ENCODE data around the gene HPN.

Gene HPN

DNA sequence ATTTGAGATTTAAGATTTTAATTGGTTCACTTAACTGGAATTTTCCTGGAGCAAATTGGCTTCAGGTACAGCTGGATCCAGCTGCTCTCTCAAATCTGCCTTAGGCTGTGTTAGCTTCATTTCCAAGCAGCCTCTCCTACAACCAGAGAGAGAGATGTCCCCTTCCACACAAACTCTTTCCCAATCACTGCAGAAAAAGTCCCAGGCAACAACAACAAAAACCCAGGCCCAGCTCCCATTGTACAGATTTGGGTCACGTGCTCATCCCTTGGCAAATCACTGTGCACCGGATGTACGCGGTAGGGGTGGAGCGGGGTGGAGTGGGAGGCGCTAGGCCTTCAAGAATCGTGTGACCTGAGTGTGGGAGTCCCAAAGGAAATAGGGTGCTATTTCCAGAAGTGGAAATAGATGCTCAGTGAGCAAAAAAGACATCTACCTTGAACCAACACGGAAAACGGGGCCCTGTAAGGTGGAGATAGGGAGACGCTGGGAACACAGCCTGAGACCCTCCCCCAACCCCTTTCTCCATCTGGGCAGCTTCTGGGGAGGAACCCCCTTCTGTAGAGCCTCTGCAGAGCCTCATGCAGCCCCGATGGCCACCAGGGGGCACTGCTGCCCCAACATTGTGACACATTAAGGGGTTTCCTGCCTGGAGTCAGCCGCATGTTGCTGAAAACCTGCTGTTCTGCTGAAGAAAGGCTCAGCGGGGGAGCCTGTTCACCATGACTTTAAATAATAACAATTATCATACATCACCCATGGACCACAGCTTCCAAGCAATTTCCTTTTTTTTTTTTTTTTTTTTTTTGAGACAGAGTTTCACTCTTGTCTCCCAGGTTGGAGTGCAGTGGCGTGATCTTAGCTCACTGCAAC, 25.4 kb downstream of the HPN start:
- Histone ChIP-seq H3F3A (ENCODE audit: insufficient read depth) (0 out of 2 replicates have a peak, but pooled peaks cover 3% of the 10 kb centered on the region), H3K27ac (ENCODE audit: low read depth, low read length) (peak overlapping the region; percentile 42), H3K4me2 (ENCODE audit: low read depth, low read length, poor library complexity, severe bottlenecking) (peak overlapping the region; percentile 59), H4K20me1 (ENCODE audit: low read depth, low read length) (no peaks in the 10 kb centered on the region), H3K4me3 (ENCODE audit: insufficient read depth, low read length, poor library complexity, severe bottlenecking) (peak overlapping the region; percentile 30), H3K79me2 (ENCODE audit: insufficient read depth, low read length) (no peaks in the 10 kb centered on the region), H3K9ac (ENCODE audit: low read length) (peak overlapping the region; percentile 34; the same call in 1 of the 2 replicates), H2AFZ (ENCODE audit: low read depth, low read length, severe bottlenecking) (peak overlapping the region; percentile 61), H3K36me3 (ENCODE audit: low read length) (no peaks in the 10 kb centered on the region), H3K9me3 (ENCODE audit: insufficient read depth, low read length) (no peaks in the 10 kb centered on the region; the same call in 1 of the 2 replicates), H3K27me3 (ENCODE audit: low read length) (no peaks in the 10 kb centered on the region), H3K9me2 (replicated peaks; ENCODE audit: insufficient read depth, low read length) (no peaks in the 10 kb centered on the region)
- TF ChIP-seq EZH2phosphoT487 (conservative IDR thresholded peaks at IDR 0.05; ENCODE audit: low read length), result no peak
- TF ChIP-seq, protein P1, sequence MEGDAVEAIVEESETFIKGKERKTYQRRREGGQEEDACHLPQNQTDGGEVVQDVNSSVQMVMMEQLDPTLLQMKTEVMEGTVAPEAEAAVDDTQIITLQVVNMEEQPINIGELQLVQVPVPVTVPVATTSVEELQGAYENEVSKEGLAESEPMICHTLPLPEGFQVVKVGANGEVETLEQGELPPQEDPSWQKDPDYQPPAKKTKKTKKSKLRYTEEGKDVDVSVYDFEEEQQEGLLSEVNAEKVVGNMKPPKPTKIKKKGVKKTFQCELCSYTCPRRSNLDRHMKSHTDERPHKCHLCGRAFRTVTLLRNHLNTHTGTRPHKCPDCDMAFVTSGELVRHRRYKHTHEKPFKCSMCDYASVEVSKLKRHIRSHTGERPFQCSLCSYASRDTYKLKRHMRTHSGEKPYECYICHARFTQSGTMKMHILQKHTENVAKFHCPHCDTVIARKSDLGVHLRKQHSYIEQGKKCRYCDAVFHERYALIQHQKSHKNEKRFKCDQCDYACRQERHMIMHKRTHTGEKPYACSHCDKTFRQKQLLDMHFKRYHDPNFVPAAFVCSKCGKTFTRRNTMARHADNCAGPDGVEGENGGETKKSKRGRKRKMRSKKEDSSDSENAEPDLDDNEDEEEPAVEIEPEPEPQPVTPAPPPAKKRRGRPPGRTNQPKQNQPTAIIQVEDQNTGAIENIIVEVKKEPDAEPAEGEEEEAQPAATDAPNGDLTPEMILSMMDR (IDR thresholded peaks at IDR 0.05; ENCODE audit: insufficient read depth, low read length, poor library complexity, severe bottlenecking), result peak; percentile 98

DNA sequence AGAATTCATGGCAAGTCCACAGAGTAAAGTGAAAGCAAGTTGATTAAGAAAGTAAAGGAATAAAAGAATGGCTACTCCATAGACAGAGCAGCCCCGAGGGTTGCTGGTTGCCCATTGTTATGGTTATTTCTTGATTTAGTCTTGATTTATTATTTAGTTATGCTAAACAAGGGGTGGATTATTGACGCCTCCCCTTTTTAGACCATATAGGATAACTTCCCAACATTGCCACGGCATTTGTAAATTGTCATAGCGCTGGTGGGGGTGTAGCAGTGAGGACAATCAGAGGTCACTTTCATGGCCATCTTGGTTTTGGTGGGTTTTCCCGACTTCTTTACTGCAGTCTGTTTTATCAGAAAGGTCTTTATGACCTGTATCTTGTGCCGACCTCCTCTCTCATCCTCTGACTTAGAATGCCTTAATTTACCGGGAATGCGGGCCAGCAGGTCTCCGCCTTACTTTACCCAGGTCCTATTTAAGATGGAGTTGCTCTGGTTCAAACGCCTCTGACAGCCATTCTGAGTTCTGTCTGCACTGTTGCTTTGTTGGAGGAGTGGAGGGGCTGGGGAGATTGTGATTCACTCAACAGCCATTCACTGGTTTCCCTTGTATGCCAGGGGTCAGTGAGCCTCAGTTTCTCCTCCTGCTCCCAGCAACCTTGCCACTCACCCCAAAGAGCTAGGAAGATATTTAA, 27.6 kb downstream of the HPN start:
- TF ChIP-seq EZH2phosphoT487 (conservative IDR thresholded peaks at IDR 0.05; ENCODE audit: low read length), result no peak
- TF ChIP-seq, protein P1 (IDR thresholded peaks at IDR 0.05; ENCODE audit: insufficient read depth, low read length, poor library complexity, severe bottlenecking), result no peak

DNA sequence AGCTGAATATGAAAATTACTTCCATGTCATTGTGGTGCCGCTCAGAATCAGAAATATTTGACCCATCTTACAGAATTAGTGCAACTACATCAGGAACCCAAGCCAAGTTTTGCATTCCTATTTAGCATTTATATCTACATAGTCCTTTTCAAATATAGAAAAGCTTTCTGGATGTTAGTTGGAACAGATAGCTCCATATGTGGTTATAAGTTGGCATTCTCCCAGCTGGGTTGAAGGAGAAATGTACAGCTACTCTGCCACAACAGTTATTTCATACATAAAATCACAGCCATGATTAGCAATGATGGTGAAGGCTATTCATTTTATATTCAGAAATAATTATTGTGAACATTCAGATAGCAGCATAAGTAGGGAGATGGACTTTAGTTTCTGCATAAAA, 28.2 kb downstream of the HPN start:
- Histone ChIP-seq H3K4me3 (ENCODE audit: insufficient read depth, low read length, poor library complexity, severe bottlenecking) (no peak overlapping the region), H3K9me3 (ENCODE audit: insufficient read depth, low read length) (no peaks in the 10 kb centered on the region; the same call in 1 of the 2 replicates), H4K20me1 (ENCODE audit: low read depth, low read length) (no peaks in the 10 kb centered on the region), H3K9me2 (replicated peaks; ENCODE audit: insufficient read depth, low read length) (no peaks in the 10 kb centered on the region), H3K79me2 (ENCODE audit: insufficient read depth, low read length) (no peaks in the 10 kb centered on the region), H3F3A (ENCODE audit: insufficient read depth) (0 out of 2 replicates have a peak, but pooled peaks cover 3% of the 10 kb centered on the region), H3K27ac (ENCODE audit: low read depth, low read length) (peak overlapping the region; percentile 8; the same call in 1 of the 2 replicates), H3K9ac (ENCODE audit: low read length) (no peak overlapping the region), H3K4me2 (ENCODE audit: low read depth, low read length, poor library complexity, severe bottlenecking) (peak overlapping the region; percentile 1), H3K27me3 (ENCODE audit: low read length) (no peaks in the 10 kb centered on the region), H3K36me3 (ENCODE audit: low read length) (no peaks in the 10 kb centered on the region), H2AFZ (ENCODE audit: low read depth, low read length, severe bottlenecking) (peak overlapping the region; percentile 7)
- TF ChIP-seq, protein P1 (IDR thresholded peaks at IDR 0.05; ENCODE audit: insufficient read depth, low read length, poor library complexity, severe bottlenecking), result no peak
- TF ChIP-seq EZH2phosphoT487 (conservative IDR thresholded peaks at IDR 0.05; ENCODE audit: low read length), result no peak

More for the DNA sequence above, 27.6 kb downstream of the HPN start:
- Histone ChIP-seq H3K79me2 (ENCODE audit: insufficient read depth, low read length) (no peaks in the 10 kb centered on the region), H3K4me3 (ENCODE audit: insufficient read depth, low read length, poor library complexity, severe bottlenecking) (no peak overlapping the region), H3K27ac (ENCODE audit: low read depth, low read length) (peak overlapping the region; percentile 8; the same call in 1 of the 2 replicates), H3K27me3 (ENCODE audit: low read length) (no peaks in the 10 kb centered on the region), H3K9me3 (ENCODE audit: insufficient read depth, low read length) (no peaks in the 10 kb centered on the region; the same call in 1 of the 2 replicates), H3F3A (ENCODE audit: insufficient read depth) (0 out of 2 replicates have a peak, but pooled peaks cover 3% of the 10 kb centered on the region), H3K4me2 (ENCODE audit: low read depth, low read length, poor library complexity, severe bottlenecking) (peak overlapping the region; percentile 1), H3K36me3 (ENCODE audit: low read length) (no peaks in the 10 kb centered on the region), H4K20me1 (ENCODE audit: low read depth, low read length) (no peaks in the 10 kb centered on the region), H3K9ac (ENCODE audit: low read length) (no peak overlapping the region), H2AFZ (ENCODE audit: low read depth, low read length, severe bottlenecking) (peak overlapping the region; percentile 7), H3K9me2 (replicated peaks; ENCODE audit: insufficient read depth, low read length) (no peaks in the 10 kb centered on the region)

All from SU-DHL-6 (cell line).